Occipital lobe (tissue), 2 donors: Measurements from ENCODE around the gene SDK1. TPM values are rescaled to one million over a fixed set of nuclear protein-coding genes. Genes with fewer than 3 reads are reported as not detected.
"Not testable (repeated sequence)": the region's sequence is repeated elsewhere in the genome, so short reads cannot be mapped to it uniquely, and the experiment has no call there.

Source experiments
- DNase-seq: peaks from one replicate; lab custom pipeline; 2025; lab: John Stamatoyannopoulos, UW
- total RNA-seq: library from RNA; depleted of rRNA; stranded (reverse); fragments of >200 nt; gene quantifications from one replicate; pipeline ENCODE4 v1.2.3, GENCODE V29; 2014

Gene SDK1
- total RNA-seq, 1 donor from 2014 or later, result 7.0 TPM

DNA sequence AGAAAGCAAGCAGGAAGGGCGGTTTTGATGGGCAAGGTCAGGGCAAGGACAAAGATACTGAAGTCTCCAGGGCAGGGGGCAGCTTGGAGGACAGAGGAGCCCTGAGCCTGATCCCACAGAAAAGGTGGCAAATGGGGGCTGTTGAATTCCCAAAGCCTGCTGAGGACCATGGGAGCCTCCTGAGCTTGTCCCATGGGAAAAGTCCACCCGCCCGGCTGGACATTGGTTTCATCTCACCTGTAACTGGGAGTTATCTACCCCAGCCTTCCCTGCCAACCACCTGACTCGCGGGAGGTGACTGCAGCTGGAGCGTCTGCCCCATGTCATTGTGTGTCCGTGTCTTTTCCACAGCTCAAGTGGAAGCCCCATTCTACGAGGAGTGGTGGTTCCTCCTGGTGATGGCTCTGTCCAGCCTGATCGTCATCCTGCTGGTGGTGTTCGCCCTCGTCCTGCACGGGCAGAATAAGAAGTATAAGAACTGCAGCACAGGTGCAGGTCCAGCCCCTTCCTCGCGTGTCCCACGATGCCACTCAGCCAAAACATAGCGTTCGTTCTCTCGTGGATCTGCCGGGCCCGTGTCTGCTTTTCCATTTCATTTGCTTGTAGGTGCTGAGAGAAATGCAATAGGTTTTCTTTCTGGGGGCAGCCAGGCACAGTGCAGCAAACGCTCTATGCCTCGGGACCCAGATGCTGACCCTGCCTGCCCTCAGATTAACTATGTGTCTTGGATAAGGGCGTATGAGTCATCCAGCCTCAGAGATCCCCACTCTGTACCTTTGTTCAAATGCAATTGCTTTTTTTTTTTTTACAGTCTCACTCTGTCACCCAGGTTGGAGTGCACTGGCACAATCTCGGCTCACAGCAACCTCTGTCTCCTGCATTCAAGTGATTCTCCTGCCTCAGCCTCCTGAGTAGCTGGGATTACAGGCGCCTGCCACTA lies 936.5 kb downstream of the SDK1 start:
- DNase-seq, result no peak

DNA sequence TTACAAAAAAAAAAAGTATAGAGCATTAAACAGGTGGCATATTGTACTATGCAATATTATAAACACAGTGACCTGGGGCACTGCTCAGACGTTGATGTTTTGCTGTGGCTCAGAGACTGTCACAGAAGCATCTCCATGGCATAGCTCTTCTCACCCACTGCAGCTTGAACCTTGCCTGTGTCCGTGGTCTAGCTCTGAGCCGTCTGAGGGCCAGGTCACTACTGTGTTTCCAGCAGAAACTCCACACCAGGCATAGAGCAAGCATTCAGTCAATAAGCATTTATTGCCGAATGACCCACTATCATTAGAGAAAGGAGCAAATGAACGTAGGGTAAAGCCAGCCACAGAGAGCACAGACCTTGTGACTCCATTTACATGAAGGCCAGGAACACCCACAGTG lies 937.8 kb downstream of the SDK1 start:
- DNase-seq, result no peak

DNA sequence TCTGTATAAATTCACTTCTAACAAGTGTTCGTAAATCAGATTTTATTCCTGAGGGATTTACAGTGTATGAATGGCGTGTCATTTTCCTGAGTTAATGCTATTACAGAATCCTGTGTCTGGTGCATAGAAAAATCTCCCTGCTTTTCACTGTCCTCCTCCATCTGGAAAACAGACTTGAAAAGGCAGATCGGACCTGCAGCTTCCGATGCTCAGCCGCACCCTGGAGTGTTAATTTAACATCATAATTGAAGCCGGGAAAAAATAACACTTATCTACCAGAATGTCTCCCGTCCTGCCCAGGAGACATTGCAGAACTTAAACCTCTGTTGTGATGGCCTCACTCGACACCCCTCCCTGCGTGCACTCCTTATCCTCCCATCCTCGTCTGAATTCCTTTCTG lies 939.0 kb downstream of the SDK1 start:
- DNase-seq, result no peak

DNA sequence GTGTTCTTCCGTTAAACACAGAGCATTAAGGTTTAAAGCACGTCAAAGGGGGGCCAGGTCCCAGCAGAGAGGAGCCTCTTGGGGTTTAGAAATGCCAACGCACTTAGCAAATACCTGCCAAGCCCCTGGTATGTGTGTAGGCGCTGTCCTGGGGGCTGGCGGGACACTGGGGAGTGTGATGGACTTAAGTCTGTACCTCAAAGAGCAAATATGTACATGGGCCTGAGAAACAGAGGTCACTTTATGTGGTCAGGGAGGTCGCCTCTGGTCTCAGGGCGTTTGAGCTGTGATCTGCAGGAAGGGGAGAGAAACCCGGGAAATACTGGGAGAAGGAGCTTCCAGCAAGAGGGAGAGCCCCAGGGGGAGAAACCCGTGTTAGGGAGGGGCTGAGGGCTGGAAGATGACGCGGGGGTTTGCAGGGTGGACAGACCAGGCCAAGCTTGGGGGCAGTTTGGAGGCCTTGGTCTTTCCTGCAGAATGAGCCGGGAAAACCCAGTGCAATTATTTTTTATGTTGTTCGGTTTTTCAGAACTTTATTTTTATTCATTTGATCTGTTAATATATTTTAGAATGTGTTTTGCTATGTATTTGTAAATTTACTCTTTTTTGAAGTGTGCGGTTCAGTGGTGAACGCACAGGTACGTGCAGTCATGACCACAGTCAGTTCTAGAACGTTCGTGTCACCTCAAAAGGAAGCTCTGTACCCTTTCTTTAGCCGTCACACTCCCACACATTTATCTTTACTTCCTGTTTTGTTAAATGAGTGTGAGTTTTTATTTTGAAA lies 939.7 kb downstream of the SDK1 start:
- DNase-seq, result no peak

- DNase-seq, result no peak
Measured at GRCh38 chr7:4241304-4241612, 940.2 kb downstream of the SDK1 start.

GRCh38 chr7:4241791-4242190 lies 940.7 kb downstream of the SDK1 start:
- DNase-seq, result no peak

DNA sequence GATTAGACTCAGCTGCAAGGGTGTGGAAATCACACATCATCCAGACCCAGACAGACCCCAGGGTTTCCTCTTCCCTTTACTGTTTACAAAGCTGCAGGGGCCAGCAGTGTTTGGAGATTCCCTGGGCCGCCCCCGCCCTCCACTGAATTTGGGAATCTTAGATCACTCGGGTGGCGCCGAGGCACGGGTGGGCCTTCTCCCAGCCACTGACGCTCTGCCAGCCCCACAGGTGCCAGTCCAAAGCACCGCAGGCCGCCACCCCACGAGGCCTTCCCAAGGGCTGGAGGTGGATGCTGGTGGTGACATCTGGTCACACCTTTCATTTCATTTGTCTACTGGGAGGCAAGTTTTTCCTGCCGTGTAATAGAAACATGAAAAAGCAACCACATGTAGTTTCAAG lies 941.7 kb downstream of the SDK1 start:
- no peak for DNase-seq

DNA sequence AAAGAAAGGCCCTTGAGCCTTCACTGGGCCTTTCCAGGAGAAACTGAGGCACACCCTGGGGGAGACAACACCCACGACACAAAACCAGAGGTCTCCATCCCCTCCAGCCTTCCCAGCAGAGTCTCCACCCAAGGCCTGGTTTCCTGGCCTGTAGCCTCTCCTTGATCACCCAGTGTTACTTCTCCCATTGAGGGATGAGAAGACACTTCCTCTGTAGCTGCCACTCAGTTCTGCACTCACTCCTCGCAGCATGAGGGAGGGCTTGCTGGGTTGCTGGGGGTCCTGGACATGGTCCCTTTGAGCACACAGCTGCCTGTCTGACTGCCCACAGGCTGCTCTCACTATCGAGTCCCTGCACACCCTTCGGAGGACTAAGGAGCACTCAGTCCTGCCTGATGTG lies 943.0 kb downstream of the SDK1 start:
- DNase-seq, result no peak

- no peak for DNase-seq
Measured at GRCh38 chr7:4244635-4245034, 943.6 kb downstream of the SDK1 start.

- no peak for DNase-seq
Measured at GRCh38 chr7:4245135-4245865, 944.2 kb downstream of the SDK1 start.

DNA sequence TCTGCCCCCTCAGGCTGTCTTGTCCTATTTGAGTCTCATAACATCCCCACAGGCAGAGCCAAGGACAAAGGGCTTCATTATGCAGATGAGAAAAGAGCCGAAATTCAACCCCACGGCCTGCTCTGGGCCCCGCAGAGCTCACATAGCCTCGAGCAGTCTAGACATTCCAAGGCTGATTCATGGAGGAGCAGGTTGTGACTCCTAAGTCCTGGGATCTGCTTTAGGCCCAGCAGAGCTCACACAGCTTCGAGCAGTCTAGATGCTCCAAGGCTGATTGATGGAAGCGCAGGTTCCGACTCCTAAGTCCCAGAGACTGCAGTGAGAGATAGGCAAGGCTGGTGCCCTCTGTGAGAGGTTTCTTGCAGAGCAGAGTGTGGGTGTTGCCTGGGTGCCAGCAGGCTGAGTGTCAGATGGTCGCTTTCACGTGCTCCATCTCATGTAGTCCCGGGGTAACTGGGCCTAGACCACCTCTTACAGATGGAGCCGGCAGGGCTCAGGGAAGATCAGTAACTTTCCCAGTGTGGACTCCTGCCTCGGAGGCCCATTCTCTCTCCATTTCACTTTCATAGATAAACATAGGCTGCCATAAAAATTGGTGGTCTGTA lies 944.9 kb downstream of the SDK1 start:
- DNase-seq, result no peak

DNA sequence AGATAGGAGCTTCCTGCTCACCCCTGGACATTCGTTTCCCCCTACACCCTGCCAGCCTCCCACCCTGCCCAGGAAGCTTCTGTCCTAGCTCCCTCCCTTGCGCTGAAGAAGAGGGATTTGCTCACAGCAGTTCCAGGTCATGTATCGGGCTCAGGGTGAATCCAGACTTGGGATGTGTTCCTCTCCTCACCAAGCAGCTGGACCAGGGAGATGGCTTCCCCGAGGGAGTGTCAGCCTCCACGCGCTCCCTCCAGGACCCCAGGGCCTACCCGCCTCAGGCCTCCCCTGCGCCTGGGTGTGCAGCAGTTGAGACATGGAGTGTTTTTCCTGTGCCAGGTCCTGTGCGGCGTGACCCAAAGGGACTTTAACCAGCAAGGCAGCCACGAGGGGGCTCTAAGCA lies 945.5 kb downstream of the SDK1 start:
- no peak for DNase-seq

GRCh38 chr7:4247106-4247876 lies 946.2 kb downstream of the SDK1 start:
- DNase-seq, result no peak

DNA sequence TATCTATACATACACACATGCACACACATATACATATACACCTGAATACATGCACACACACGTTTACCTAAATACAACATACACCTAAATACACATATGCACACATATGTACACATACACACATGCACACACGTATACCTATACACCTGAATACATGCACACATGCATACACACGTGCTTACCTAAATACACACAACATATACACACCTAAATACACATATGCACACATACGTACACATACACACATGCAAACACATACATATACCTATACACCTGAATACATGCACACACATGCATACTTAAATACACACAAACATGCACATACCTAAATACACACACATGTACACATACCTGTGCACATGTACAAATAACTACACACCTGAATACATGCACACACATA lies 947.2 kb downstream of the SDK1 start:
- DNase-seq, result no peak

- no peak for DNase-seq
Measured at GRCh38 chr7:4249241-4249640, 948.2 kb downstream of the SDK1 start.

GRCh38 chr7:4255336-4255735 lies 954.3 kb downstream of the SDK1 start:
- DNase-seq, result no peak

DNA sequence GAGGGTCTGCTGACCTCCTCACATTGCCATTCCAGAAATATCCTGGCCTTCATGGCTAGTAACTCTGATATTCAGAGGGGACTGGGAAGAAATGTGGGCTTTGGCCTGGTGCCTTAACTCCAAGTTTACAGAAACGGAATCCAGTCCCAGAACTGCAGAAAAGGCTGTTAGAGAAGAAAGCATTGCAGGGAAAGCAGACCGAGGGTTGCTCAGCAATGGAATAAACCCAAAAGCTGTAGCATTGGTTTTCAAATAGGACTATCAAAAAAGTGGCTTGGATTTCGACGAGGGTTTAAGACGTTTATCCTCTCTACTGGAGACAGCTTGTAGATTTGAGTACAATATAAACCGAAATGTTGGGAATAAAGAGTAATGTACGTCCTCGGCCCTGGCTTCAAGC lies 955.2 kb downstream of the SDK1 start:
- DNase-seq, result no peak

DNA sequence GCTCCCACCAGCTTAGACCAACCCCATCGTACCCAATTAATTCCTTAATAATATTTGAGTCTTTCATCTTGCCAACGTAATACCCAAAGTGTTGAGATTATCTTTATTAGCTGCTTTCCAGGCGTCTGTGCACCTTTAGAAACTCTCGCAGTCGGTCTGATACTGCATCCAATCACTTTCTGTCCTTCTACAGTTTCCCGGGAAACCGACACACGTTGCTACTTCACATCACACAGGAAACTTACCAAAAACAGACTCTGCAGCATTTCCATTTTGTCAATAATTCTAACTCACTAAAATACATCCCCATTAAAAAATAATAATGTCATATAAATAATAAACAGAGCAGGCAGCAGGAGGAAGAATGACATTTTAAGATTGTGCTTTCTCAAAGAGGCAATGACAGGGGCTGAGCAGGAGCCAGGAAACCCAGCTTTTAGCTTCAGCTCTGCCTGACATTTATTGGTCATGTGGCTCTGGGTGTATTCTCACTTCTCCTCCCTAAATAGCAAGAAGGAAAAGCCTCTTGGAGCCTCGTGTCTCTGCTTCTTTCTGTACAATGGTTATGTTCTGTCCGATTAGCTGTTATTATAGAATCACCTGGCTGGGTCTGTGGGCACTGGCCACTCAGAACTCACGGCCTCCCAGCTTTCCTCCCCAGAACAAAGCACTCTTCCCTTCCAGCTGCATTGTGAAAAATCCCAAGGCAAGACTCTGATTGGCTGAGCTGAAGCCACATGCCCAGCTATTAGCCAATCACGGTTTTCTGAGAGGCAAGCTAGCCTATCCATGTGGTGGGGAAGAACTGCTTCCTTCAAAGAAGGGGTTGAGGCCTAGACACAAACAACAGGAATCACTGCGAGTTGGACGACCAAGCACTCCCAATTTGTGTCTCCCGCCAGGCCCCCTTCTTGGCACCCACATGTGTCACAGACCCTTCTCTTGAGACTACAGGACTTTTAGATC lies 956.4 kb downstream of the SDK1 start:
- DNase-seq, result no peak

- not testable (repeated sequence) for DNase-seq
Measured at GRCh38 chr7:4260116-4260515, 959.1 kb downstream of the SDK1 start.
